ENCODE results near the gene ME3.
A peak's percentile ranks its signal among the peaks of the same experiment; 100 is the strongest.

Gene ME3

GRCh38 chr11:86692317-86692716 lies 19.9 kb upstream of the ME3 start:
- no peak for DNase-seq

GRCh38 chr11:86688398-86689179 lies 16.2 kb upstream of the ME3 start:
- DNase-seq, result no peak

GRCh38 chr11:86687185-86687778 lies 14.9 kb upstream of the ME3 start:
- no peak for DNase-seq

GRCh38 chr11:86686531-86686930 lies 14.1 kb upstream of the ME3 start:
- DNase-seq, result no peak

GRCh38 chr11:86681483-86681756 lies 9.0 kb upstream of the ME3 start:
- DNase-seq, result no peak

GRCh38 chr11:86680716-86681482 lies 8.5 kb upstream of the ME3 start:
- DNase-seq, result no peak

GRCh38 chr11:86678823-86679222 lies 6.4 kb upstream of the ME3 start:
- DNase-seq, result no peak

GRCh38 chr11:86678296-86678695 lies 5.9 kb upstream of the ME3 start:
- DNase-seq, result no peak

- DNase-seq, result peak; percentile 10
Observed at GRCh38 chr11:86676533-86677154, 4.2 kb upstream of the ME3 start.

GRCh38 chr11:86676010-86676409 lies 3.6 kb upstream of the ME3 start:
- DNase-seq, result no peak

- DNase-seq, result no peak
Observed at GRCh38 chr11:86675017-86675416, 2.6 kb upstream of the ME3 start.

GRCh38 chr11:86673872-86674750 lies 1.7 kb upstream of the ME3 start:
- DNase-seq, result no peak

GRCh38 chr11:86673055-86673843 lies 833 bp upstream of the ME3 start:
- no peak for DNase-seq

GRCh38 chr11:86671531-86672006 lies 847 bp downstream of the ME3 start:
- DNase-seq, result no peak

- DNase-seq, result no peak
Observed at GRCh38 chr11:86670911-86671310, 1.5 kb downstream of the ME3 start.

GRCh38 chr11:86670181-86670580 lies 2.2 kb downstream of the ME3 start:
- DNase-seq, result no peak

- DNase-seq, result no peak
Observed at GRCh38 chr11:86669424-86669823, 3.0 kb downstream of the ME3 start.

GRCh38 chr11:86668929-86669328 lies 3.5 kb downstream of the ME3 start:
- DNase-seq, result no peak

- DNase-seq, result no peak
Observed at GRCh38 chr11:86666193-86666592, 6.2 kb downstream of the ME3 start.

GRCh38 chr11:86664930-86665329 lies 7.5 kb downstream of the ME3 start:
- no peak for DNase-seq

GRCh38 chr11:86663761-86664160 lies 8.7 kb downstream of the ME3 start:
- no peak for DNase-seq

GRCh38 chr11:86663291-86663690 lies 9.1 kb downstream of the ME3 start:
- no peak for DNase-seq
